GM19239 (cell line): ENCODE data around the gene CTXND1.
A peak's percentile ranks its signal among the peaks of the same experiment; 100 is the strongest.

Experiments used
- DNase-seq: peaks from one replicate; pipeline ENCODE4 v3.0.0; 2011; ENCODE audit warnings: low spot score; ENCODE audit not compliant: insufficient read length
- FAIRE-seq: peaks from 2 replicates; lab custom pipeline; 2011; peaks lifted over from hg19 to GRCh38; lab: Jason Lieb, UNC

CTXND1 gene

GRCh38 chr15:80211976-80212375, 40.0 kb downstream of the CTXND1 start:
- FAIRE-seq = no peak

GRCh38 chr15:80210611-80211573, 41.1 kb downstream of the CTXND1 start:
- DNase-seq (peak; percentile 9), FAIRE-seq (no peak)

More at GRCh38 chr15:80211976-80212375, 40.0 kb downstream of the CTXND1 start:
- DNase-seq = no peak

DNA sequence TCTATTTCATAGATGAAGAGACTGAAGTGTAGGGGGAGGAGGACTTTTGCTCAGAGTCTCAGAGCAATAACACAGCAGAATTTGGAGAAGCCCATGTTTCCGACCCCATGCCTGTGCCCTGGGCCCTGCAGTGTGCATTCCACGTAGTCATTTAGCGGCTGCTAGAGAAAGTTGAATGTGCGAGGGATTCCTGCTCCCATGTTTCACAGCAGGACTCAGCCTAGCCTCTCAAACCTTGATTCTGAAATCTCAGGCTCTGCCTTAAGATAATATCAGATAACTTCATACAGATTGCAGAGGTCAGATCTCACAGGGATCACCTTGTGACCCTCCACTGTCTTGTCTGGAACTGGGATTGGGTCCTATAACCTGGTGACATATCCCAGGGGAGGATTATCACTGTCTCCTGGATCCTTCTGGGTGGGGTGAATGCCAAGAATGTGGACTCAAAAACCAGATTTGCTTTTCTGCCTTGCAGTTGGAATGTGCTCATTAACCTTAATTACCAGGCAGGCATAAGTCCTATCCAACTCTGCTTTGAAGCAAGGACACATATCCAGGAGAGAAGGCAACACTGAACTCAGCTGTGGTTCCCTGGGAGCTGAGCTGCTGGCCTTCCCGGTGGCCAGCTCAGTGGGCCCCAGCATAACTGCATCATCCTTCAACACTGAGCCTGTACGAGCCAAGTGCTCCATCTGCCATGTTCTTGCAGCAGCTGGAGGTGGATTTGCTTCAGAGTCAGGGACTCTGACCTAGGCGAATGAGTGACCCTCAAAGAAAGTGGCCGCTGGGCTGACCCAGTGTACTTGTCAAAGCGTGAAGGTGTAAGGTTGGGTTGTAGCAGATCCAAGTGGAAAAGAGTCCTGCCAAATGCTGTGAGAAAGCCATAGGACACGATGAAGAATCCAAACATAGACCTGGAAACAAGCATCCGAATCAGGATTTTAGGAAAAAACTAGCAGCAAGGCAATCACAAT, 43.0 kb downstream of the CTXND1 start:
- FAIRE-seq = no peak
- DNase-seq = no peak

GRCh38 chr15:80207887-80208286, 44.1 kb downstream of the CTXND1 start:
- no peak for DNase-seq
- FAIRE-seq = no peak

DNA sequence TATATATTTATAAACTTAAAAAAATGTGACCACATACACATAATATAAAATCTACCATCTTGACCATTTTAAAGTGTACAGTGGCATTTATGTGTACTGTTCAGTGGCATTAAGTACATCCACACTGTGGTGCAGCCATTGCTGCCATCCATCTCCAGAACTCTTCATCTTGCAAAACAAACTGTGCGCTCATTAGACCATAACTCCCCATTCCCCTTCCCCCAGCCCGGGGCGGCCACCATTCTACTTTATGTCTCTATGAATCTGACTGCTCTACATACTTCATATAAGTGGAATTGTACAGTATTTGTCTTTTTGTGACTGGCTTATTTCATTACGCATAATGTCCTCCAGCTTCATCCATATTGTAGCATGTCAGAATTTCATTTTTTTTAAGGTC, 47.8 kb downstream of the CTXND1 start:
- no peak for DNase-seq
- no peak for FAIRE-seq

- DNase-seq = no peak
- FAIRE-seq = no peak
These were observed 48.6 kb downstream of the CTXND1 start for GRCh38 chr15:80203361-80203885.

DNA sequence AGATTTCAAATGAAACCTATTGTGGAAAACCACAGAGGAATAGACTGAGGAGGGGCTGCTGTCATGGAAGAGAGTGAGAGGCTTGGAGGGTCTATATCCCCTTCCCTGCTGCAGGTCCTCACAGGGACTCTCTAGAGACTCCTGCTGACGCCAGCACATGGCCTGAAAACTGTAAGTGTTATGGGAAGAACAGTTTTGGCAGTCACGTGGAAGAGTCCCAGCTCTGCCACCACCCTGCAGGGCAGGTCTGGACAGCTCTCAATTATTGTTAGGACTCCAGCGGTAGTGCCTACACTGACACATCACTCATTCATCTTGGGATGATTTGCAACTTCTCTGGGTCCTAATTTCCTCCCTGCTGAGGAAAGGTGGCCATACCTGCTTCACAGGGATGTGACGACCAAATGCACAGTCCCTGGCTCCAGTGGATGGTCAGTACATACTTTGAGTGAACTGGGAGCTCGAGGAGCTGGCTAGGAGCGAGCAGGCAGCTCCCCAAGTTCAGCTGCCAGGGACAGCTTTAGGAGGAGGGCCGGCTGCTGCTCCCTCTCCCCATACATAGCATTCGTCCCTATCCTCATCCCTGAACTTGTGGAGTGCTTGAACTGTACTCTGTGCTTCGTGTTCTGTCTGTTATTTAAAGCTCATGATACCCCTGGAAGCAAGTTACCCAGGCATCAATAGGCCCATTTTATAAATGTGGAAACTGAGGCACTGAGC, 49.2 kb downstream of the CTXND1 start:
- no peak for FAIRE-seq
- DNase-seq = no peak

DNA sequence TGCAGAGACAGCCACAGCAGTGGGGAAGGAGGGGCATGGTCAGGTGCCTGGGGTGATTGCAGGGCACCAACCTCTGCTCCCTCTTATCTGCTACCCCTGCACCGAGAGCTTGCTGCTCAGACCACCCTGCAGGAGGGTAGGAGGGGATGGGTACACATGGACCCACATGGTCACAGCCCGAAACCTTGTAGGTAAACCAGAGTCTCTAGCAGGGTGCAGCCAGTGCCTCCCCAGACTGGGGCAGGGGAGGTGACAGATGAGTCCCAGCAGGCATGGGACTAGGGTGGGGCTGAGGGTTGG, 50.0 kb downstream of the CTXND1 start:
- FAIRE-seq = no peak

DNA sequence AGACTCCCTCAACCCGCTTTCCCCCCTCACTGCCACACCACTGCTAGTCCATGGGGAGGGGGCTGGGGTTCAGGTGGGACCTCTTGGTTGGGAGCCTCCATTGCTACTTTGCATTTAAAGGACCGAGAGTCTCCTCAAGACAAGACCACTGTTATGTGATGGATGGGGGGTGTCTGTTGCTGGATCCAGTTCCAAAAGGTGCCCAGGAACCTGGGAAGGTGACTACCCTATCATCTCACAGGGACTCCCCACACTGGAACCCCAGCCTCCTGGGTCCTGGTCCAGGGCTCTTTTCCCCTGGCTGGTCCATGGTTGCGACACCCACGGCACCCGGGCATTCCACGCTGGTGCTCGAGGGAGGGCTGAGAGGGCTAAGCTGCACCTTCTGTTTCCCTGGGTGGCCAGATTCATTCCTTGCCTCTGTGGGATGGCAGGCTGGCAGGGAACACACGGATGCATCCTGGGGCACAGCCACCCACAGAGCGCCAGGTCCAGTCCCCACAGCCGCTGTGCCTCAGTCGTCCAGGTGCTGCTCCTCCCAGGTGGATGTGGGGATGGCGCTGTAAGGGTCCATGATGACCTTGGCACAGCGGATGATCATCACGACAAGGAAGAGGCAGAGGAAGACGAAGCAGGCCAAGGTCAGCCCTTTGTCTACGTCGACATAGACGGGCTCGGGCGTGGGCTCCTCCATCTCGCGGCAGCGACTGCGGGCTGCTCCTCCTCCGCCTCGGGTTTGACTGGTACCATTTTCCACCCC, 50.6 kb downstream of the CTXND1 start:
- no peak for FAIRE-seq
- DNase-seq = no peak

More for the DNA sequence above, 50.0 kb downstream of the CTXND1 start:
- DNase-seq = no peak

- no peak for DNase-seq
- no peak for FAIRE-seq
These were observed 52.1 kb downstream of the CTXND1 start for GRCh38 chr15:80199869-80200268.

GRCh38 chr15:80199366-80199765, 52.6 kb downstream of the CTXND1 start:
- no peak for DNase-seq
- FAIRE-seq = no peak

DNA sequence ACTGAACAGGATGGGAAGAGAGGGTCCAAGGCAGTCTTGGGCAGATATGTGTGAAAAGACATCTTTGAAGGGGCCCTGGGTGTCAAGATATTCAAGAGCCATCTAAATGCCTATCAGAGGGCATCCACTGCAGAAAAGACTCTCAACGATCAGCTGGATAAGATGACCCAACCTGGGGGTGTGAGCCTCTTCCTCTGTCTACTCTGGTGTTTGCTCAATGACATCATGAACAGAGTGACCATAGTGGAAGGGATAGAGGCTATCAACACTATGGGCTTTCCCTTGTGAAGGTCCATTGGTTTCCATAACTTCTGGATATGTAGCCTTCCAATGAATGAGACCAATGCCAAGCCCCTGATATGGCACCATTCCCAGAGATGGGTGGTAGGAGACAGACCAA, 57.1 kb downstream of the CTXND1 start:
- DNase-seq = no peak
- FAIRE-seq = no peak

GRCh38 chr15:80194186-80194585, 57.8 kb downstream of the CTXND1 start:
- no peak for FAIRE-seq
- no peak for DNase-seq

DNA sequence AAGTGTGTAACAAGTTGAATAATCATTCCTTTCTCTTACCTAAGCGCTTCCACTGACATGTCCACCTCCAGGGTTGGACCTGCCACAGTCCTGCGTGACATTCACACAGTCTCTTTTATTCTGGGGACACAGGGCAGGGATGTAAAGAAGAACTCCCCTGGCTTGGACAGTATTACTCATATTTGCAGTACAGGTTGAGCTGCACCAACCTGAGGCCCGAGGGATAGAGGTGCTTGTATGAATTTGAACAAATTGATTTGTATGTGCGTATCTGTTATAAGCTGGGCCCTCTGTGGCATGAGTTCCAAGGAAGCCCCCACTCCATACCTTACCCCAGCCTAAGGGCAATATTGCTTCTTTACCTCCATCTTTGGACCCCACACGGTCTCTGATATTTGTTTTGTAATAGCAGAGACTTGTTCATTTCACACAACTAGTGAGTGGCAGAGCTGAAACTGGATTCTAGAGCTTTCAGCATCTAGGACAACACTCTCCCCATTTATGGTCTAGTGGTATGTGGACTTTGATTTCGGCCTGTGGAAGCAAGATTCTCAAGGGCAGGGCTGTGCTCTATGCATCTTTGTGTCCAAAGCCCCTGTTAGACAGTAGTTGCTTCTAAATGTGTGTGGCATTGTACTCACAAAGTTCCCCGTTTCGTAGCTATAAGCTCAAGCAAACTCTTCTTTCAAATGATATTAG, 60.0 kb downstream of the CTXND1 start:
- DNase-seq (no peak), FAIRE-seq (no peak)

DNA sequence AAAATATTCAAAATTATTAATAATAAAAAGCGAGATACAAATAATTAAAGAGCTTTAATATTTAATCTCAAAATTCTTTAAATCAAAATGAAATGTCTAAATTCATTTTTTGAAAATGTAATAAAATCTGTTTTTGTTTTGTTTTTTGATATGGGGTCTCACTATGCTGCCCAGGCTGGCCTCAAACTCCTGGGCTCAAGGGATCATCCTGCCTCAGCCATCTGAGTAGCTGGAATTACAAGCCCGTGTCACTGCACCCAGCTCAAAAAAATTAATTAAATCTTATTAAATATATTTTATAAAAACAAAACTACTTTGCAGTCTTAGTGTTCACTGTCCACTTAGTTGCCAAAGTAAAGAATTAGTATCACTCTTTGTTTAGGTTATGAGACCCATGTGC, 60.8 kb downstream of the CTXND1 start:
- DNase-seq (no peak), FAIRE-seq (no peak)

- no peak for FAIRE-seq
- no peak for DNase-seq
These were observed 63.8 kb downstream of the CTXND1 start for GRCh38 chr15:80188251-80188650.

GRCh38 chr15:80186597-80186996, 65.4 kb downstream of the CTXND1 start:
- no peak for FAIRE-seq
- DNase-seq = no peak

- DNase-seq (no peak), FAIRE-seq (no peak)
These were observed 65.9 kb downstream of the CTXND1 start for GRCh38 chr15:80186066-80186465.

DNA sequence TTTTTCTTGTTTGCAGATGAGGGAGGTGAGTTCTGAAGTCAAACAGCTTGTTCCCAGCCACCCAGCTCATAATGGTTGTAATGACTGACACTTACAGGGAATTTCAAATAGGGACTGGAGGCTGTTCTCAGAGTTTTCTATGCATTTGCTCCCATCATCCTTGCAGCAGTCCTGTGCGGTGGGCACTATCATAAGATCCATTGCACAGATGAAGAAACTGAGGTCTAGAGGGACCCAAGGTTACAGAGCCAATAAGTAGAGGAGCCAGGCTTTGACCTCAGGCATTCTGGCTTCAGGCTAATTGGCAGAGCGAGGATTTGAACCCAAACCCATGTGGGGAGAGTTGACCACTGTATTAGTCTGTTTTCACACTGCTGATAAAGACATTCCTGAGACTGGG, 66.9 kb downstream of the CTXND1 start:
- FAIRE-seq = no peak
- no peak for DNase-seq
